ENCODE measurements around the gene CLDN2. TPM values are rescaled to one million over a fixed set of nuclear protein-coding genes. Genes with fewer than 3 reads are reported as not detected.

CLDN2 gene
- polyA plus RNA-seq, 3 donors = not detected

DNA sequence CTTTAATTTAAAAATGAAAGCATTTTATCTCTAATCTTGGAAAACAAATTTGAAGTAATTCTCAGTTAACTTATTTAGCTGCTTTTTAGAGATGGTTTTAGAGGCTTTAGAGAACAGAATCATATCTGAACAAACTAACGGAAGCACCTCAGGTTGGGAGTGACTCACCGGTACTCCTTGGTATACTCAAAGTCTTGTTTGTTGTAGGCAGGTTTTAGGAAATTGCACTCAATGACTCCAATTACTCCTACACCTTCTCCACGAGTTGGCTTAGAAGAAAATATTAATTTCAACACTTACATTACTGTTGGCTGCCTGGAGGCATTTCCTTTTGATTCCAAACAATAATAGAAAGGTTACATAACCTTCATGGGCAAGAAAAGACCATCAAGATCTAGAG is 56.2 kb downstream of the CLDN2 start:
- Mint-ChIP-seq H3K4me1 (no peaks in the 10 kb centered on the region), H3K9me3 (peaks cover 0 to 3% (median 0%) of the 10 kb centered on the region in 7 donors), H3K27ac (no peak overlapping the region), H3K36me3 (no peaks in the 10 kb centered on the region), H3K27me3 (ENCODE audit: low read depth in 3 of 3) (peaks cover 0 to 2% (median 2%) of the 10 kb centered on the region in 3 donors), H3K4me3 (no peak overlapping the region)
- H3K79me2 ChIP-seq (ENCODE audit: insufficient read depth, low read length) = no peaks in the 10 kb centered on the region
- H2AFZ ChIP-seq (ENCODE audit: insufficient read depth, low read depth, low read length, poor library complexity, severe bottlenecking) = no peak overlapping the region
- DNase-seq = no peak
- H3K9ac ChIP-seq (ENCODE audit: insufficient read depth, low read length, poor library complexity, severe bottlenecking) = no peak overlapping the region
- H3K27ac ChIP-seq (ENCODE audit: low read depth in 1 of 2, low read length in 2 of 2) = no peak overlapping the region
- H3K4me1 ChIP-seq (ENCODE audit: control insufficient read depth in 1 of 2, insufficient read depth in 2 of 2, low read length in 2 of 2) = no peaks in the 10 kb centered on the region
- H3K27me3 ChIP-seq (ENCODE audit: control insufficient read depth in 2 of 2, insufficient read depth in 2 of 2, low read length in 2 of 2) = no peaks in the 10 kb centered on the region
- TF ChIP-seq CTCF (IDR thresholded peaks at IDR 0.05) = no peak
- no peaks in the 10 kb centered on the region for H4K20me1 ChIP-seq (ENCODE audit: insufficient read depth, low read length)
- intact Hi-C loops (cut with micrococcal nuclease) = no loop called here
- WGBS (ENCODE audit: insufficient coverage) = no CpG with 5 or more reads among the region's 3 CpGs
- H3K9me3 ChIP-seq (replicated peaks in 1 of 2; ENCODE audit: control insufficient read depth in 1 of 2, insufficient read depth in 1 of 2, low read length in 2 of 2) = no peaks in the 10 kb centered on the region
- H3K4me2 ChIP-seq (replicated peaks; ENCODE audit: extremely low read depth, low read length, poor library complexity, severe bottlenecking) = no peak overlapping the region
- H3K4me3 ChIP-seq (replicated peaks in 1 of 3; ENCODE audit: low read depth in 2 of 3, low read length in 3 of 3) = no peak overlapping the region
- H3K36me3 ChIP-seq (replicated peaks in 1 of 2; ENCODE audit: control insufficient read depth in 1 of 2, insufficient read depth in 2 of 2, low read length in 2 of 2) = no peaks in the 10 kb centered on the region

Other genes starting within 250 kb of the CLDN2 start
- not detected for gene RNF128, start 193.7 kb upstream of the CLDN2 start, polyA plus RNA-seq
- gene TBC1D8B, start 117.7 kb upstream of the CLDN2 start, polyA plus RNA-seq = under 1 TPM; 0.15 to 0.16 (median 0.16) TPM
- gene RIPPLY1, start 17.1 kb upstream of the CLDN2 start, polyA plus RNA-seq = not detected
- gene MORC4, start 79.8 kb downstream of the CLDN2 start, polyA plus RNA-seq = under 1 TPM; 0.06 to 0.23 (median 0.10) TPM
- gene RBM41, start 198.4 kb downstream of the CLDN2 start, polyA plus RNA-seq = 1 to 10 TPM; 3.9 to 9.5 (median 8.6) TPM